GM19238 (cell line): Measurements from ENCODE around the gene MZB1.
A peak's percentile ranks its signal among the peaks of the same experiment; 100 is the strongest.
"Not testable (repeated sequence)": the region's sequence is repeated elsewhere in the genome, so short reads cannot be mapped to it uniquely, and the experiment has no call there.

Experiments
- DNase-seq: peaks from one replicate; pipeline ENCODE4 v3.0.0; 2011; ENCODE audit warnings: low spot score; ENCODE audit not compliant: insufficient read length

Gene MZB1

DNA sequence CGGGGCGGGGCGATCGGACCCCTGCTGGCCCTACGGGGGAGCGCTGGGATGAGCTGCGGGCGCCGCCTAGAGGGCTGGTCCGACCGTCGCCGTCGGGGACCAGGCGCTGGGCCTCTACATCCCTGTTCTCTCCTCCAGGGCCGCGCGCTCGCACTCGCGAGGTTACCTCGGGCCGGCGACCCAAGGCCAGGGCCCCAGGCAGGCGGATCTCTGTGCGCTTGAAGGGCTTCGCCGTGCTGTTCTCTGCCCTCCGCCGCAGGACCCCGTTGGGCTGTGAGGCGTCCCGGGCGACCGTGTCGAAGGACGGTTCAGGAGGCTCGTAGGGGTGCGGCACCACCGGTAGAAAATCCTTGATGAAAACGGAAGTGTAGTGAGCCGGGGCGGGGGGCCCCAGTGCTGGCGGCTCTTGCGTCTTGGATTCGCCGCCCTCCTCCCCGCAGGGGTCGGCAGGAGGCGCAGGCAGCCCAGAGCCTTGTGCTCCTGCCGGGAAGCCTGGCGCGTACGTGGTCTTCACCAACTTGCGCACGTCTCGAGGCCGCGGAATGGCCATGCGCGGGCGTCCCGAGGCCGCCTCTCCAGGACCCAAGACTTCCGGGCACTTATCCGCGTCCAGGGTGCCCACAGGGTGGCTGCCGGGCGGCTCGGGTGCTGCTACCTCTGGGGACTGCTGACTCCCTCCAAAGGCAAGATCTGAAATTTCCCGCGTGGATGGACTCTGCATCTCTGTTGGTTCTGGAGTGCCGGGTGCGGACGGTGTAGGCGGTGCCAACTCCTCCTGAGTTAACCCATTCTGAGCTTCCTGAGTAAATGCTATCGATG lies 3.2 kb upstream of the MZB1 start:
- DNase-seq, result peak; percentile 91

- DNase-seq, result no peak
Observed at GRCh38 chr5:139392324-139392677, 2.6 kb upstream of the MZB1 start.

GRCh38 chr5:139391570-139392323 lies 2.0 kb upstream of the MZB1 start:
- no peak for DNase-seq

- DNase-seq, result no peak
Observed at GRCh38 chr5:139390639-139391569, 1.2 kb upstream of the MZB1 start.

DNA sequence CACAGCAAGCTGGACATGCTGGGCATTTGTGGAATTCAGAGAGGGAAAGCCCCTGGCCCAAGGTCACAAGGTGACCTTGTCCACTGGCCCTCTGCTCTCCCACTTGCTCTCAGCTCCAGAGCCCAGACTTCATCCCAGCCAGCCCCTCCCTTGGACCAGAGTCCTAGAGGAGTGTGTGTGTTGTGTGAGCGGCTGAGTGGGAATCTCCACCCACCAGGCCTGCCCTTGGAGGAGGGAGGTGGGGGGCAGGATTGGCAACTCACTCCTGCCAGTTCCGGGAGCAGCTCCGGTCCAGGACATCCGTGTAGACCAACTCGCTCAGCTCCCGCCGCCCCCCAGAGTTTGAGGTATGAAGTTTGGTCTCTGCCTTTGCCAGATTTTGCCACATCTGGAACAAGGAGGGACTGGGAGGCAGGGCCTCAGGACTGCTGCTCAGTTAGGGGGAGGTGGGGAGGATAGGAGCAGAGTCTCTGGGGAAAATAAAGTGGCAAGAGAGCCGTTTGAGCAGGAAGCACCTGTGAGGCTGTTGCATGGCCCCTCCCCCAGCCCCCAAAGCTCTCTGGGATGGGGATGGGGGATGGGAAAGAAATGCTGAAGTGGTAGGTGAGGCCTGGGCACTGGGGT lies 1.4 kb downstream of the MZB1 start:
- peak; percentile 63 for DNase-seq

- DNase-seq, result no peak
Observed at GRCh38 chr5:139387611-139388197, 2.0 kb downstream of the MZB1 start.

DNA sequence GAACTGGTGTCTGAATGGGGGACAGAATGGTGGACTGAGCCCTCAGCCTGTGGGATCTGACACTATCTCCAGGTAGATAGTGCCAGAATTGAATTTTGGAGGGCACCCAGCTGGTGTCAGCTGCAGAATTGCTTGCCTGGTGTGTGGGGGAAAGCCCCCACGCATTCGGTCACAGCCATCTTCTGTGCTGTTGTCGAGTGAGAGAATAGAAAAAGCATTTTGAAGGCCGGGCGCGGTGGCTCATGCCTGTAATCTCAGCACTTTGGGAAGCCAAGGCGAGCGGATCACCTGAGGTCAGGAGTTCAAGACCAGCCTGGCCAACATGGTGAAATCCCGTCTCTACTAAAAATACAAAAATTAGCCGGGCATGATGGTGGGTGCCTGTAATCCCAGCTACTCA lies 2.8 kb downstream of the MZB1 start:
- not testable (repeated sequence) for DNase-seq

- no peak for DNase-seq
Observed at GRCh38 chr5:139386050-139386438, 3.7 kb downstream of the MZB1 start.

GRCh38 chr5:139385061-139386049 lies 4.4 kb downstream of the MZB1 start:
- peak; percentile 39 for DNase-seq

DNA sequence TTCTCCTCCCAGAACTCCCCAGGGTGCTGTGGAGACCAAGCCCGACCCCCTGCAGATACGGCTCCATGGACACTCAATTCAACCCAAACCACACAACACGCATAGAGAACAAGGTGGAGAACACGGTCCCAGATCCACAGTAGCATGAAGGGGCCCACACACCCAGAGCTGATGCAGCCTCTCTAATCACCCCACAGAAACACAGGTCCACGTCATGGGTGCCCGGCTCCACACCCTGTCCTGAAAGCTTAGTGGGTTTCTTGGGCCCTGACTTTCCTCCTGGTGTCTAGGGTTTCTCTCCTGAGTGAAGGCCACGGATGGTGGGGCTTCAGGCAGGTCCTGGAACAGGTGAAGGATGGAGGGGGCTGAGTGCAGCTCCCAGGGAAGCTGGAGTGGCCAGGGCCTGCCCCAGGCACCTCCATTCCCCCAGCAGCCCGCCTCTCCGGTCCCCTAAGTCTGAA lies 5.1 kb downstream of the MZB1 start:
- DNase-seq, result no peak

- DNase-seq, result no peak
Observed at GRCh38 chr5:139383993-139384590, 5.6 kb downstream of the MZB1 start.

GRCh38 chr5:139383275-139383992 lies 6.3 kb downstream of the MZB1 start, which contains the start of gene SLC23A1:
TSS of gene SLC23A1 (minus strand) at chr5:139383297. CDS start at chr5:139383253, 44 bp downstream.
- DNase-seq, result no peak

GRCh38 chr5:139382807-139383206 lies 6.9 kb downstream of the MZB1 start:
- no peak for DNase-seq

DNA sequence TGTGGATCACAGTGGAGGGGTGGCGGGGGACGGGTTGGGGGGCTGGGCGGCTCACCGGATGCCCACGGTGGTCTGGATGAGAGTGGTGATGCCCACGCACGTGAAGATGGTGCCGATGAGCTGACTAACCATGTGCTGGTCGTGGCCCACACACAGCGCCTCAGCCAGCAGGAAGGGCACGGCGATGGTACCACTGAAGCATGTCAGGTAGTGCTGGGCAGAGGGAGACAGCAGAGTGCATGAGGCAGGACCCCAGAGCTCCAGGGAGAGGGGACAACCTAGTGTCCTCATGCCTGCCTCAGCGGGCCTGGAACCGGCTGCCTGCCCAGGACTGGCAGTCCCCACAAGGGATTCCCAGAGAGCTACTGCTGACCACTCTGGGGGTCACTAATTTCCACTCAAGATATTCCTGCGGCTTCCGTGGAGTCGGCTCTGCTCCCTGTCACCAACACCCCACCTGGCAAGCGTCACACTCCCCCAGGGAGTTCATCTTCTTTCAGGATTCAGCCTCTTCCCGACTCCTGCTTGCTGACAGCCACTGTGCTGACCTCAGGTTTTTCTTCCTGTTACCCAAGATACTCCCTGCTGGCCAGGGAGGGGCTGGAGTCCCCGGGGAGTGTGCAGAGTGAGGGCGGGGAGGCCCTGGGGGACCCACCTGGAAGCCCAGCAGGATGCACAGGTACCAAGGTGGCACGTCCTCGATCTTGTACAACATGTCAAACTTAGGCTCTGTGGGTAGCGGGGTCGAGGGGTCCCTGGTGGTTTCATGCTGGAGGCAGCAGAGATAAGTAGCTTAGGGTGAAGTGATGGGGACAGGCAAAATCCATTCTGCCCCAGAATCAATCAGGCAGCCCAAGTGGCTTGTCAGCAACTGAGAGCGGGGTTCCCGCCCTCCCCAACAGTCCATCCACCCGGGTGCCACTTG lies 7.6 kb downstream of the MZB1 start:
- no peak for DNase-seq

DNA sequence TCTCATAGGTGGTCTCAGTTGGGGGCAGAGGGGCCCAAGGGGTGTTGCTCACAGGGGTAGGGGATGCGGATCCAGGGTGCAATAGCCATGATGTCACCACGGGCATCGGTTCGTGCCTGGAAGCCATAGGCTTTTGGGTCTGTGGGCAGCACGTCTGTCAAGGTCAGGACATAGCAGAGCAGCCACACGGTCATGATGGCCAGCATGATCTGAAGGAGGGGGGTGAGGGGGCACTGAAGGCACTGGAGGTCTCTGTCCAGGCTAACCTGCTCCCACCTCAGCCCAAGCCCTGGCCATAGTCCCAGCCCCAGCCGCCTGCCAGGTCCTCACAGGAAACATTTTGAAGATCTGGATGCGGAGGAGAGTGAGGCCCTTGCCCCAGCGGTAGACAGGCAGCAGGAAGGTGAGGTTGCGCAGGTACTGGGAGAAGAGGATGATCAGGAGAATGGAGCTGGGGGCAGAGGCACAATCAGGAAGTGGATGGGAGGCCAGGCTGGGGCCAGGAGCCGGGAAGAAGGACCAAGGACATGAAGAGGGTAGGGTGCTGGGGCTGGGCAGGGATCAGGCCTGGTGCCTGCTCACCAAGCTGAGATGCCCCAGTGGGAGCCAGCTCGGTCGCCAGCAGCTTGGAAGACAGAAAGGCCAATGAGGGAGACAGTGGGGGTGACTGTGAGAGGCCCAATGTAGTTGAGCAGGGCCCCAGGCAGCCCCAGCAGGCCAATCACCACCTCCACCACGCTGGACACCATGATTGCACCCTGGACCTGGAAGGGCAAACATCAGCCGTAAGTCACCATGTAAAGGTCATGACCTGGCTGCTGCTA lies 9.9 kb downstream of the MZB1 start:
- no peak for DNase-seq

DNA sequence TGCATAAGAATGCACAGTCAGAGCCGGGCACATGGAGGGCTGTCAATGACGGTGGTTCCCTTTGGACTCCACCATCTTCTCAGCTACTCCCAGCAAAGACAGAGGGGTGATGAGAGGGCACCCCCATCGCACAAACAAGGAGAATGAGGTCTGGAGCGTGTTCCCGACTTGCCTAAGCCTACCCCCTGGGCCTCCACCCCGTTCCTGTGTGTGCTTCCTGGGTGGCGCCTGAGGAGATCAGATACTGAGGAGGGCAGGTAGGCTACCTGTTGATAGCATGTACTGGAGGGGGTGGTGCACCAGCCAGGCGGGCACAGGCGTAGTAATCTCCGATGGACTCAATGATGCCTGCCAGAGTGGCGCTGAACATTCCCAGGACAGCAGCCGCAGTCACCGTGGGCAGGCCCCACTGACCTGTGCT lies 10.8 kb downstream of the MZB1 start:
- no peak for DNase-seq
